Peyer's patch (tissue), 4 donors: ENCODE data around the gene SEMA3D.

Source experiments
- CTCF ChIP-seq, 6 experiments: fragments of 450-650 bp in 4 of 6; fragments of 200-600 bp in 2 of 6; sonication (generic) in 1 of 6; IDR thresholded peaks; one replicate each; pipeline ENCODE4 v1.5.1; 2017 to 2019; ENCODE audit warnings: antibody characterized with exemption in 6 of 6, mild to moderate bottlenecking in 3 of 6, moderate library complexity in 1 of 6
- POLR2A ChIP-seq, 2 donors: fragments of 450-650 bp; IDR thresholded peaks; one replicate each; pipeline ENCODE4 v1.5.1; 2017; ENCODE audit warnings: antibody characterized with exemption in 2 of 2, mild to moderate bottlenecking in 2 of 2, moderate library complexity in 2 of 2

DNA sequence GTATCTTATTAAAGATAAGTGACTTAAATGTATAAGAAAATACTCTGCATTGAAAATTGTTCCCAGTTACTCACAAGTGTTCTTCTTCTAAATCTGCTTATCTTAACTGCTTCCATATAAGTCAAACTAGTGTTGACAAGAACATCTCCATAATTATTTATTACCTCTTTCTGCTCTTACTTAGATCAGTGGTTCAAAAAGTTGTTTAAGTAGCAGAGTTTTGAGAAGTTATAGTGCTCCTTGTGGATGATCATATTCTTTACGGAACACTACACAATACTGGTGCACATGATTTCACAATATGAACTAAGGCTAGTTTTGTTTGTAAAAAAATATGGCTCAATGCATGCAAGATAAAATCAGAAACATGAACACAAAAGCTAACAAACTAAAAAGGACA, 168.4 kb downstream of the SEMA3D start:
- TF ChIP-seq CTCF (IDR thresholded peaks at IDR 0.05) (no peak), POLR2A (IDR thresholded peaks at IDR 0.05) (no peak)
